GM18499 (cell line): ENCODE data around the gene TSHZ3.

ENCODE experiments used
- ATAC-seq: cut with Tn5 transposase; IDR thresholded peaks from one replicate; pipeline ENCODE4 v1.9.1; 2021; ENCODE audit warnings: moderate number of reproducible peaks; ENCODE audit not compliant: insufficient read depth, unreplicated experiment

Gene TSHZ3, protein sequence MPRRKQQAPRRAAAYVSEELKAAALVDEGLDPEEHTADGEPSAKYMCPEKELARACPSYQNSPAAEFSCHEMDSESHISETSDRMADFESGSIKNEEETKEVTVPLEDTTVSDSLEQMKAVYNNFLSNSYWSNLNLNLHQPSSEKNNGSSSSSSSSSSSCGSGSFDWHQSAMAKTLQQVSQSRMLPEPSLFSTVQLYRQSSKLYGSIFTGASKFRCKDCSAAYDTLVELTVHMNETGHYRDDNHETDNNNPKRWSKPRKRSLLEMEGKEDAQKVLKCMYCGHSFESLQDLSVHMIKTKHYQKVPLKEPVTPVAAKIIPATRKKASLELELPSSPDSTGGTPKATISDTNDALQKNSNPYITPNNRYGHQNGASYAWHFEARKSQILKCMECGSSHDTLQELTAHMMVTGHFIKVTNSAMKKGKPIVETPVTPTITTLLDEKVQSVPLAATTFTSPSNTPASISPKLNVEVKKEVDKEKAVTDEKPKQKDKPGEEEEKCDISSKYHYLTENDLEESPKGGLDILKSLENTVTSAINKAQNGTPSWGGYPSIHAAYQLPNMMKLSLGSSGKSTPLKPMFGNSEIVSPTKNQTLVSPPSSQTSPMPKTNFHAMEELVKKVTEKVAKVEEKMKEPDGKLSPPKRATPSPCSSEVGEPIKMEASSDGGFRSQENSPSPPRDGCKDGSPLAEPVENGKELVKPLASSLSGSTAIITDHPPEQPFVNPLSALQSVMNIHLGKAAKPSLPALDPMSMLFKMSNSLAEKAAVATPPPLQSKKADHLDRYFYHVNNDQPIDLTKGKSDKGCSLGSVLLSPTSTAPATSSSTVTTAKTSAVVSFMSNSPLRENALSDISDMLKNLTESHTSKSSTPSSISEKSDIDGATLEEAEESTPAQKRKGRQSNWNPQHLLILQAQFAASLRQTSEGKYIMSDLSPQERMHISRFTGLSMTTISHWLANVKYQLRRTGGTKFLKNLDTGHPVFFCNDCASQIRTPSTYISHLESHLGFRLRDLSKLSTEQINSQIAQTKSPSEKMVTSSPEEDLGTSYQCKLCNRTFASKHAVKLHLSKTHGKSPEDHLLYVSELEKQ

GRCh38 chr19:31349160-31349881 is at the start of gene TSHZ3:
Gene TSHZ3 (minus strand): TSS chr19:31349436. CDS start chr19:31349219, 217 bp downstream.
- ATAC-seq = no peak

DNA sequence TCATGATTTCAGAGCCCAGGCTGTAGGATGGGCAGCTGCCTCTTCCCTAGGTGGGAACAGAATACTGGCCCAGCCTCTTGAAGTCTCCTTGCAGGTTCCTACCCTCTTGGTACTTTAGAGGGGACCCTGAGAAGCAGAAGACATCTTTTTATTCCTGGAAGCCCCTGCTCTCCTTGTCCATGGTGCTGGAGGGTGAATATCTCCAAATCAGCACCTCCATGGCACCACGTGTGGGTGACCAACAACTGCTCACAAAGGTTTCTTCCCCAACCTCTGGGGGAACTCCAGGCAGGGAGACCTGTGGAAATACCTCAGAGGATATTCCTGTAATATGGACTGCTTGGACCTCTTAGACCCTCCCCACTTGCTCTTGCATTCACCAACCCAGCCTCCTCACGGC is 48.1 kb upstream of the TSHZ3 start:
- no peak for ATAC-seq

DNA sequence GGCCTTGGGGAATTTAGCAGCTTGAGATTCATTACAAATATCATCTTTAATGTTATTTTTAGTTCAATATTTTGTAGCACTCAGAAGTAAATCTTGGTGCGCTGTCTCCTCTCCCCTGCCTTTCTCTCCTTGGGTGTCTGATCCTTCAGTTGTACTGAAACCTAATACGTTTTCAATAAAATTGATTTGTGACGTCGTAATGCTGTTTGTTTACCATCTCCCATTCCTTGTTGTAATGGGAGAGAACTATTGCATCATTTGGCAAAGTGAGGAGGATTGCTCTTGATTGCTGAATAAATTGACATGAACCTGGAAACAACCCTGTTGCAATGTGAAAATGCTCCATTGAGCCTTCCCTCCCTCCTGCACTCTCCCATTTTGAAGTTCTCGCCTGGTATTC is 43.2 kb upstream of the TSHZ3 start:
- ATAC-seq = no peak

- no peak for ATAC-seq
Measured at GRCh38 chr19:31391518-31391917, 42.3 kb upstream of the TSHZ3 start.

GRCh38 chr19:31390711-31391110 is 41.5 kb upstream of the TSHZ3 start:
- ATAC-seq = no peak

DNA sequence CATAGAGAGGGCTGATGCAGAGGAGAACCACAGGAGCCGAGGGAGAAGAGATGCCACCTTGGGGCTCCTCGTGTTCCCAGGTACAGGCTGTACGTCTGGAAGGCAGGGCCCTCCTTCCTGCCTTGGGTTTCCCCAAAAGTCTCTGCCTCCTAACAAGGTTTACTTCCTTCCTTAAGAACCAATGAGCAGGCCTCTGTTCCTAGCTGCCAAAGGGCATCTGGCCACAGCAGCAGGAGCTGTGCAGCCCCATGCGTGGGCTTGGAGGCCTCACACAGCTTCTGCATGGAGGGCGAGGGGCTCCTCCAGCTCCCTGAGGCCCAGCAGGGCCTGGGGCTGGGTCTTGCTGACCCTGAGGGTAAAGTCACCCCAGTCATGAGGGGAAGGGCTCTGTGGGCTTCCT is 40.6 kb upstream of the TSHZ3 start:
- no peak for ATAC-seq

DNA sequence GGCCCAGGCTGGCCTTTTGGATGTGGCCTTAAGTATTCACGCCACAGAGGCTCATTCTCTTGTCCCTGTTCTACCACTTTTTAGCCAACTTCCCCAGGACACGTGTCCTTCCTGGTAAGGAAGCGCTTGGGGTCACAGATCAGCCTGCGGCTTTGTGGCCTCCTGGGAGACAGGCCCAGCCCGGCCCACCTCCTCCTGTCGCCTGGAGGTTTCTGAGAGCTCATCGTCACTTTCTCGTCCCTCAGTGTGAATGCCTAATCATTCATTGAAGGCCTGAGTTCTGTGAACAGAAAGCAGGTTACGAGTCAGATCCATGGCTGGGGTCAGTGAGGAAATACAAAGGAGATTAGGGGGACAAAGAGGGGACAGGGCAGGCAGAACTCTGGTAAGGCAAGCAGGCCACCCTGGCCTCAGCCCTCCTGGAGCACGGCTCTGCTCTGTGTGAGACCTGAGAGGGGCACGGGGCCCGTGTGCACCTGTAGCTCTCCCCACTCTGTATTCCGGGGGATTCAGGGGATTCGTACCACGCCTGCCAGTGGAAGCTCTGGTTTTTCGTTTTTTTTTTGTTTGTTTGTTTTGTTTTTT is 38.6 kb upstream of the TSHZ3 start:
- ATAC-seq = no peak

DNA sequence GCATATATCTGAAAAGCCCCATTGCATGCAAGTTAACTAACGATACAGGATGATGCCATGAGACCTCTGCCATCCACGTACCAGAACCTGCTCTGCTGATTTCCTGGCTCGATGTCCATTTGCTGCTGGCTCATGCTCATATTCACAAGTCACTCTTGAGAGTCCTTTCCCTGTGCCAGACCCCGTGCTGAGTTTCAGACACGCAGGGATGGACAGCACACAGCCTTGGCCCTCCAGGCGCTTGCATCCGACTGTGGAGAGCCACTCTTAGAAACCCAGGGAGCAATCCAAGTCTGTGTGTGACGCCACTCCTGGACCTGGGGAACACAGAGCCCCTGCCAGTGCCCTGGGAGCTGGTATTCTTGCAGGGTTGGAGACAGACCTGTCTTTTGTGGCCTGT is 37.6 kb upstream of the TSHZ3 start:
- no peak for ATAC-seq

- no peak for ATAC-seq
Measured at GRCh38 chr19:31385744-31386143, 36.5 kb upstream of the TSHZ3 start.

- ATAC-seq = no peak
Measured at GRCh38 chr19:31383553-31383952, 34.3 kb upstream of the TSHZ3 start.

- no peak for ATAC-seq
Measured at GRCh38 chr19:31380854-31381253, 31.6 kb upstream of the TSHZ3 start.

GRCh38 chr19:31378404-31378803 is 29.2 kb upstream of the TSHZ3 start:
- ATAC-seq = no peak

GRCh38 chr19:31377736-31378135 is 28.5 kb upstream of the TSHZ3 start:
- no peak for ATAC-seq

DNA sequence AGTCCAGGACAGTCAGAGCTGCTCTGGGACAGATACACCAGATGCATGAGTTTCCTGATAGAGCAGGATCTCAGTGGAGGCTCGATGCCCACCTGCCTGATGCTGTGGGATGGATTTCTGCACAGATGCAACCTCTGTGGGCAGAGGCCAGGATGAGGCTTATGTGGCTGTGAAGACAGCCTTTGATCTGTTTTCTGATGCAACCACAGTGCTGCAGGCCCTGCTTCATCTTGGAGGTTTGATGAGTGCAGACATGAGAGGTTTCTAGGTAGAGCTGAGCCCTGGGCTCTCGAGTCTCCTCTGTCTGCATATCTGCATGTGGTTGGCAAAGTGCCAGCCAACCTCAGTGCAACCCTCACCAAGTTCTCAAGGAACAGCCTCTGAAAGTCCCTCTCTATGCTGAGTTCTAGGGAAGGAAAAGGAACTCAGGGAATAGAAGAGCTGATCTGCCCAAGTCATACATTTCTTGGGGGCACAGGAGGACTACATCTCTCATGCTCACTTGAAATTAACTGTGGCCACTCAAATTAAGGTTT is 23.1 kb upstream of the TSHZ3 start:
- no peak for ATAC-seq

DNA sequence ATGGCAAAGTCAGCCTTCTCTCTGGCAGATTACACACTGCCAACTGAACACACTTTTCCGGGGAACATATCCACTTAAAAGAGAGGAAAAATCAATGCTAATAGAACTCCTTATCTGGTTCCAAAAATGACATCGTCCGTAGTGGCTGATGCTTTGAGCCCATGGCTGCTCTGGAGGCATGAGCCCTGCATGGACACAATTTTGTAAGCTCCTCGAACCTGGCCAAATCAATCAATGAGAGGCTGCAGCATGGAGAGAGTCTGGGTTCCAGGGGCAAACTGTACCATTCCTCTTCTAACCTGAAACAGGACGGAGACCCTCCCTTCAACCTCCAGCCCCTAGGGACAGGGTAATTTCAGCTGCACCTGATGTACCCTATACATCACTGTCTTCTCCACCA is 21.0 kb upstream of the TSHZ3 start:
- ATAC-seq = no peak

- no peak for ATAC-seq
Measured at GRCh38 chr19:31364963-31365362, 15.7 kb upstream of the TSHZ3 start.

- no peak for ATAC-seq
Measured at GRCh38 chr19:31361728-31362127, 12.5 kb upstream of the TSHZ3 start.

- no peak for ATAC-seq
Measured at GRCh38 chr19:31357315-31357673, 8.1 kb upstream of the TSHZ3 start.

- ATAC-seq = no peak
Measured at GRCh38 chr19:31356587-31357314, 7.5 kb upstream of the TSHZ3 start.
